Fibroblast of villous mesenchyme (primary cell): Measurements from ENCODE around the gene INO80D. TPM values are rescaled to one million over a fixed set of nuclear protein-coding genes. Genes with fewer than 3 reads are reported as not detected.
"Not testable (repeated sequence)": the region's sequence is repeated elsewhere in the genome, so short reads cannot be mapped to it uniquely, and the experiment has no call there.

Experiments
- DNase-seq: peaks from one replicate; pipeline ENCODE4 v3.0.0-alpha.2; 2010; ENCODE audit warnings: low read depth
- H3K4me3 ChIP-seq: 2 replicates; pipeline ENCODE4 v1.5.1; 2011; ENCODE audit warnings: low read depth, mild to moderate bottlenecking, low read length
- CTCF ChIP-seq: IDR thresholded peaks from 2 replicates; pipeline ENCODE4 v1.5.1; 2012; ENCODE audit warnings: low read depth, mild to moderate bottlenecking, low read length; ENCODE audit not compliant: insufficient read depth
- total RNA-seq: library from RNA; depleted of rRNA; stranded (reverse); fragments of >200 nt; gene quantifications from 2 replicates; pipeline ENCODE4 v1.2.3, GENCODE V29; 2012

The INO80D gene
- total RNA-seq, 1 donor, result 10.4 TPM

GRCh38 chr2:205994344-205994743 lies 91.6 kb downstream of the INO80D start:
- DNase-seq, result no peak
- TF ChIP-seq CTCF, result no peak

GRCh38 chr2:205990104-205990503 lies 95.9 kb downstream of the INO80D start:
- TF ChIP-seq CTCF, result no peak
- H3K4me3 ChIP-seq, result no peak overlapping the region
- DNase-seq, result no peak

More at GRCh38 chr2:205994344-205994743, 91.6 kb downstream of the INO80D start:
- no peak overlapping the region for H3K4me3 ChIP-seq

GRCh38 chr2:205989271-205990071 lies 96.5 kb downstream of the INO80D start:
- H3K4me3 ChIP-seq, result no peak overlapping the region
- DNase-seq, result peak; percentile 16
- TF ChIP-seq CTCF, result no peak

- H3K4me3 ChIP-seq, DNase-seq: not testable (repeated sequence)
Observed at GRCh38 chr2:205988681-205989080, 97.3 kb downstream of the INO80D start.

DNA sequence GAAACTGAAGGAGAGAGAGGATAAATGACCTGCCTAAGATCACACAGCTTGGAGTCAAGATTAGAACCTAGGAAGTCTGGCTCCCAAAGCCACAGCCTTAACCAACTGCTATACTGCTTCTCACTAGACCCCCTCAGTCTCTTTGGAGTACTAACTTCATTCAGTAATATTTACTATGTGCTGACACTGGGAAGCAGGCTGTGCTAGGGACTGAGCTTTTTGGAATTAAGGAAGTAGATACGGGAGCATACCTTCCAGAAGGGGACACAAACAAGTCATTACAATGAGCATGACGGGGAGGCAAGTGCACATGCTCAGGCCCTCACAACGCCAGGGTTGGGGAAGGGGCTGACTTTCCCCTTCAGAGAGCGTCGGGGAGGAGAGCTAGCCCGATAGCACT lies 97.7 kb downstream of the INO80D start:
- H3K4me3 ChIP-seq, result no peak overlapping the region
- no peak for DNase-seq
- TF ChIP-seq CTCF, result no peak

DNA sequence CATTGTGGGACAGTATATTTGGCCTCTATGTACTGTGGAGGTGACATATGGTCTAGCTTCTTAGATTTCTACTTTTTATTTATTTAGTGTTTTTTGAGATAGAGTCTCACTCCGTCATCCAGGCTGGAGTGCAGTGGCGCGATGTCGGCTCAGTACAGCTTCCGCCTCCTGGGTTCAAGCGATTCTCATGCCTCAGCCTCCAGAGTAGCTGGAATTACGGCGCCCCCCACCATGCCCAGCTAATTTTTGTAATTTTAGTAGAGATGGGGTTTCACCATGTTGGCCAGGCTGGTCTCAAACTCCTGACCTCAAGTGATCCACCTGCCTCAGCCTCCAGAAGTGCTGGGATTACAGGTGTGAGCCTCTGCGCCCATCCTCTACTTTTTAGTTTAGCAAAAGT lies 99.6 kb downstream of the INO80D start:
- DNase-seq, H3K4me3 ChIP-seq: not testable (repeated sequence)

- no peak overlapping the region for H3K4me3 ChIP-seq
- peak; percentile 10 for DNase-seq
- no peak for TF ChIP-seq CTCF
Observed at GRCh38 chr2:205984381-205984780, 101.6 kb downstream of the INO80D start.

- DNase-seq, result no peak
- TF ChIP-seq CTCF, result no peak
Observed at GRCh38 chr2:205982776-205983327, 103.1 kb downstream of the INO80D start.

GRCh38 chr2:205978728-205979127 lies 107.2 kb downstream of the INO80D start:
- not testable (repeated sequence) for DNase-seq, H3K4me3 ChIP-seq

More at GRCh38 chr2:205982776-205983327, 103.1 kb downstream of the INO80D start:
- no peak overlapping the region for H3K4me3 ChIP-seq

- H3K4me3 ChIP-seq, DNase-seq: not testable (repeated sequence)
Observed at GRCh38 chr2:205977699-205978098, 108.3 kb downstream of the INO80D start.

GRCh38 chr2:205976934-205977659 lies 108.9 kb downstream of the INO80D start:
- DNase-seq, H3K4me3 ChIP-seq: not testable (repeated sequence)
